GM19372 (cell line): ENCODE data around the gene TCP10L.
"Not testable (repeated sequence)": the region's sequence is repeated elsewhere in the genome, so short reads cannot be mapped to it uniquely, and the experiment has no call there.

Experiments used
- ATAC-seq: cut with Tn5 transposase; IDR thresholded peaks from one replicate; pipeline ENCODE4 v1.9.1; 2021; ENCODE audit warnings: mild to moderate bottlenecking, low read depth, moderate library complexity; ENCODE audit not compliant: unreplicated experiment

Gene TCP10L

DNA sequence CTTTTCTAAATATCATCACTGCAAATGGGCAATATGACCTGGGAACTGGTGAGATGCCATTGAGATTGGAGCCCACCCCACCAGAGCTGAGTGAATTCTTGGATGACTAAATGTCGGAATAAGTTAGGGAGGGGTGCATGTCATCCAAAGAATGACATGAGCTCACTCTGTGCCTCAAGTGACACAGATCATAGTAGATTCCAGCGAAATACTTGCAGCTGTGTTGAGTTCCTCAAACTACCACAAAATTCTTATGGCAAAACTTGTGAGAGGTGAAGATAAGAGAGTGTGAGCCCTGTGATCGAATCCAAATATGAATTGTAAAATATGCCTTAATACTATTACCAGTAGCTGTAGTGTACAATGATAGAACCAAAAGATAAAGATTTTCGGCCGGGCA, 2.3 kb upstream of the TCP10L start:
- no peak for ATAC-seq

DNA sequence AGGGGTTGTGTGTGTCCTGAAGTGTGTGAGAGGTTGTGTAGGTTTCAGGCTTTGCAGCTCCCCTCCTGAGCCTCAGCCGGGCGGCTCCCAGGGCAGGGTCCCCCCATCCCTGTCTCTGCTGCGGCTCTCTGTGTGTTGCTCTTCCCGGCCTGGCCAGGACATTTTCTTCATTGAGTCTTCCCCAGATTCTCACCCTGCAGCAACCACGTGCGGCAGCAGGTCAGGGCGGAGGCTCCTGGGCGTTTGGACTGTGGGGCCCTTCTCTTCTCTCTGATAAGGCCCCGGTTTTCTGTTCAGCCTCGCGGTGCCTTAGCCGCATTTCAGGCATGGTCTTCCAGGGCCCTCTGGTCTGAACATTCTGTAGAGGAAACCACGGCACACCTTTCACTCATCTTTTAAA, 1.8 kb upstream of the TCP10L start:
- no peak for ATAC-seq

GRCh38 chr21:32585970-32586369, 647 bp upstream of the TCP10L start:
- no peak for ATAC-seq

DNA sequence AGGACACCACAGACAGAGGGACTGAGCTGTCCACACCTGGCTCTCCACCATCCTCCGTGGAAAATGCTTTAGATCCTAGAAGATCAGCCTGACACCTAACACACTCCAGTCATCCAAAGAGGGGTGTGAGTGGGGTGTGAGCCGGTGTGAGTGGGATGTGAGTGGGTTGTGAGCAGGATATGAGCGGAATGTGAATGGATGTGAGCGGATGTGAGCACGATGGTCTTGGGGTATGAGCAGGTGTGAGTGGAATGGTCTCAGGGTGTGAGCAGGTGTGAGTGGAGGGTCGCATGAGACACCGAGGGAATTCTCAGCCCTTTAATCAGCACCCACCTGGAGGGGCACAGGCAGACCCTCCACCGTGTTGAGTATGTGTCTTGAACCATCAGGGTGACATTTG, 851 bp downstream of the TCP10L start:
- no peak for ATAC-seq

- ATAC-seq = no peak
These were observed 3.6 kb downstream of the TCP10L start for GRCh38 chr21:32581732-32582131.

DNA sequence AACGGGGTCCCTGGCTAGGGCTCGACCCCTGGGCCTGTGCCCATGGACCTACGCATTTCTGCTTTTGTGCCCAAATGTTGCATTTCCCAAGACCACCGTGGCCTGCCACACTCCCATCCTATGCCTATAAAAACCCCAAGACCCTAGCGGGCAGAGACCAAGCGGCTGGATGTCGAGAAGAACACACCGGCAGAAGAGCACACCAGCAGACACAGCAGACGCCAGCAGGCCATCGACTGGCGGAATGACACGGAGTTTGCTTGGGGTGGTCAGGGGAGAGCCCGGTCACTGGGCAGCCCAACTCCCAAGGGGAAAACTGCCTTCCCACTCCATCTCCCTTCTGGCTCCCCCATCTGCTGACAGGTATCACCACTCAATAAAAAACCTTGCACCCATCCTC, 4.4 kb downstream of the TCP10L start:
- no peak for ATAC-seq

DNA sequence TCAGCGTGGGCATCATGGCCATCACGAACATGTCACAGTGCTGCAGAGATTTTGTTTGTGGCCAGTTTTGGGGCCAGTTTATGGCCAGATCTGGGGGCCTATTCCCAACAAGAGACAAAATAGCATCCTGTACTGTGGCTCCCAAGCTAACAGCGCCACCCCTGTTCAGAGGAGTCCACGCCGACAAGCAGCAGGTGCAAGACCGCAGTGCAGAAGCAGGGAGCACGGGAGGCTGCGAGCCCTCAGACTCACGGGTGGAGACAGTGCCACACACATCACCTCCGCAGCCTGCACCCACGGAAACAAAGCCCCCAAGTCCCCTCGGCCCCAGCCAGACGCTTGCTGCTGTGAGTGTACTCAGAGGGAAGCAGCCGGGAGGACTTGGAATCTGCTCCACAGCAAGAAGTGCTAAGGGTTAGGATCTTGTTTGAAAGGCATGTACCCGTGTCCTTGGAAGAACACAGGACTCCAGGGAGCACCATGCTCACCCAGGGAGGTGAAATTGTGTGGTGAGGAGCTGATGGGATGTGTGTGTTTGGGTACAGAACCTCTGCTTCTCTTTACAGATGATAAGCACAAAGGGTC, 7.1 kb downstream of the TCP10L start:
- ATAC-seq = no peak

DNA sequence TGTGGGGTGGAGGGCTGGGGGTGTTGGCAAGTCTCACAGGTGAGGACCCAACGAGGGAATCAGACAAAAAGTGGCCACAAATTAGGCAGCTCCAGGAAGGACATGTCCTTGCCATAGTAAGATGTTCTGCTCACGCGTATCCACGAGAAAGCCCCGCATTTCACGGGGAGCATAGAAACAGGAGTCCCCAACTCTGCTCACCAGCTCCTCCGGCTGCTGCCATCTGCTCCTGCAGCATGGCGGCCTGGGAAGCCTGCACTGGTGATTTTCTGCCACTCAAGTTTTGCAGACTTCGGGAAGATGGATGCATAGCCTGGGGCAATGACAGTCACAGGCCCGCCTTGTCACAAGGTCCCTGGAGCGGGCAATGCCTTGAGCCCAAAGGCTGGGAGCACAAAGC, 9.3 kb downstream of the TCP10L start:
- ATAC-seq = no peak

GRCh38 chr21:32574946-32575925, 10.1 kb downstream of the TCP10L start:
- ATAC-seq = no peak

- ATAC-seq = no peak
These were observed 12.5 kb downstream of the TCP10L start for GRCh38 chr21:32572574-32573420.

DNA sequence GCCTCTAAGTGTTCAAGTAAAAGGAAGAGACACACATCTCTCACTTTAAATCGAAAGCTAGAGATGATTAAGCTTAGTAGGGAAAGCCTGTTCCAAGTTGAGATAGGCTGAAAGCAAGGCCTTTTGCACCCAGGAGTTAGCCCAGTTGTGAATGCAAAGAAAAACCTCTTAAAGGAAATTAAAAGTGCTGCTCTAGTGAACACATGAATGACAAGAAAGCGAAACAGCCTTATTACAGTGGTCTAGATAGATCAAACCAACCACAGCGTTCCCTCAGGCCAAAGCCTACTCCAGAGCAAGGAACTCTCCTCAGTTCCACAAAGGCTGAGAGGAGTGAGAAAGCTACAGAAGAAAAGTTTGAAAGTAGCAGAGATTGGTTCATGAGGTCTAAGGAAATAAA, 14.9 kb downstream of the TCP10L start:
- ATAC-seq = no peak

DNA sequence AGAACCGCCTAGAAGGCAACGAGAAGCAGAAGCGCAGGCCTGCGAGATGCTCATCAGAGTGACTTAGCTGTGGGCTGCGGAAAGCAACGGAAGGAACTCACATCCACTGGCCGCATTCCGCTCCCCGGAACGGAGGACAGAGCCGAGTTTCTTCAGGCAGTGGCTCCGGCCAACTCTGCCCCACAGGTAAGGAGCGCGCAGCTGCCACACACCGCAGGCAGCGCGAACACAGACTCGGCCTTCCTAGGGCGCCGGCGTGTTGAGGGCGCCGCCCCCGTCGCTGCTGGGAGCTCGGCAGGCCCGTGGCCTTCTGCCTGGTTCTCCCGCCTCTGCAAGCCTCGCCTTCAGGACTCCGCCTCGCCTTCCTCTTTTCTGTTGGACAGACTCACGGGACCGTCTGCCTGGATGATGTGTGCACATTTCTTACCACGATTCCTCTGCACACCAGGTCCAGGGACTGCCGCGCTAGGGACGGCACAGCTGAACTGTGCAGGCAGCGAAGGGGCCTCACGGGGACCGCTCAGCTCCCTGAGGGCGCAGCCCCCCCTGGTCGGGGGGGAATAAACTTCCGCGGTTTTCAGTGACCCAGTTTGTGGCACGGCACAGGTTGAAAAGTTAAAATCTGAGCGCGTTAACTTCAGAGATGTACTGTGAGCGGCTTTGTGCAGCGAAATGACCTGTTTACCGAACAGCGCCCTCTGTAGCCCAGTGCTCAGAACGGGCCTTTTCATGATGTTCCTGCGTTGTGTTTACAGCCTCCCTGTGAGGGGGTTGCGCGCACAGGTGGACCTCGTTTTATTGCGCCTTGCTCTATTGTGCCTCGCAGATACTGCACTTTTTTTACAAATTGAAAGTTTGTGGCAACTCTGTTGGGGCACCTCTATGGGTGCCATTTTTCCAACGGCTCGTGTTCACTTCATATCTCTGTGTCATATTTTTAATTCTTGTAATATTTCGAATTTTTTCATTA, 15.8 kb downstream of the TCP10L start:
- ATAC-seq = peak; percentile 88

DNA sequence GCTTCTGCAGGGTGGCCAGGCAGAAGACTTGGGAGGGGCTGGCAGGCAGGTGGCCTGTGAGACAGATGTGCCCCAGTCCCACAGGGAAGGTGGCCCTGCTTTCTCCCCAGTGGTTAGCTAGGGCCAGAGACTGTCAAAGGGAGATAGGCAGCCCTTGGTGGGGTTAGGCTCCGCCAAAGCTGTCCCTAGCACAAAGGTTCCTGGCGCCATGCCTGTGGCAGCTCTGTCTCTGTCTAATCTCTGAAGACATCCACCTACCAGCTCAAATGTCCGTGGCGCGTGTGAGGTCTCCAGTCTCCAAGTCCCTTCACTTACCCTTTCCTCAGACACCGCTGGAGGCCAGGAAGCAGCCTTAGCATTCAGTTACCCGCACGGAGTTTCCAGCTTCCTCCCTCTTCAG, 17.7 kb downstream of the TCP10L start:
- ATAC-seq = no peak

DNA sequence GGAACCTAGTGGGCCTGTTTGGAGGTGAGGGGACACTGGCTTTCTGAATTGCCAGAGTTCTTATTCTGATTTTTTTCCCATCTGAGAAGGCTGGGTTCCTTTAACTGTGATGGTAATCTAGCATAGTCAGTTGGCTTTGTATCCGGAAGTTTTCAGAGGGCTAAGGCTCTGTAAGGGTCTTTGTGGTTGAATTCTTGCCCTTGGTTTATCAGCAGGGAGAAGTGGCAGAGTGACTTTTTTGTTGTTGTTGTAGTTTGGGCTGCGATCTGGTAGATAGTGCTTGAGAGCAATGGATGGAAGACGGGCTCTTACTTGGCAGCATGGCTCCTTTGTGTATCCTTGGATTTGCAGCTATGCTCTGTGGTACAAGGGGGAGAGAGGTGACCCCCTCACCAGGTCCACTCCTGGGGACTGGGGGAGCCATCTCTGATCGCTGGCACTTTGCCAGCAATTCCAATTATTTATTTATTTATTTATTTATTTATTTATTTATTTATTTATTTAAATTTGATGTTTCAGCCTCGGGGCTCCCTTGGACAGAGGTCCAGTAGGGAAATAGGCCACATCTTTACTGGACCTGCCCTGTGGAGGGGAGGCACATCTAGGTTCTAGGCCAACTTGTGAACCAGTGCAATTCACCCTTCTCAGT, 18.5 kb downstream of the TCP10L start:
- ATAC-seq = no peak

DNA sequence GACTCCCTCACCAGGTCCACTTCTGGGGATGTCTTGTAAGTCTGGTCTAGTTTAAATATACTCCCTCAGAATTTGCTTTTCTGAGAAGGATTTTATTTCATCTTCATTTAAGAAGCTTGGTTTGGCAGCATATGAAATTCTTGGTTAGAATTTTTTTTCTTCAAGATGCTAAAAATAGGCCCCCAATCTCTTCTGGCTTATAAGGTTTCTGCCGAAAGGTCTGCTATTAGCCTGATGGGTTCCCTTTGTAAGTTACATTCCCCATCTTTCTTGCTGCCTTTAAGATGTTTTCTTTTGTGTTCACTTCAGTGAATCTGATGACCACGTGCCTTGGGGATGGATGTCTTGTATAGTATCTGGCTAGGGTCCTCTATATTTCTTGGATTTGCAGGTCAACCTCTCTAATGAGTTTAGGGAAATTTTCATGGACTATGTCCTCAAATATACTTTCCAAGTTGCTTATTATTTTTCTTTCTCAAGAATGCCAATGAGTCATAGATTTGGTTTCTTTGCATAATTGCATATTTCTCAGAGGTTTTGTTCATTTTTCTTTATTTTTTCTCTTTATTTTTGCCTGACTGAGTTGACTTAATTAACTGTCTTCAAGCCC, 19.4 kb downstream of the TCP10L start:
- ATAC-seq = no peak

- no peak for ATAC-seq
These were observed 22.4 kb downstream of the TCP10L start for GRCh38 chr21:32562915-32563314.

- no peak for ATAC-seq
These were observed 22.9 kb downstream of the TCP10L start for GRCh38 chr21:32562426-32562825.

GRCh38 chr21:32561476-32561875, 23.8 kb downstream of the TCP10L start:
- not testable (repeated sequence) for ATAC-seq

DNA sequence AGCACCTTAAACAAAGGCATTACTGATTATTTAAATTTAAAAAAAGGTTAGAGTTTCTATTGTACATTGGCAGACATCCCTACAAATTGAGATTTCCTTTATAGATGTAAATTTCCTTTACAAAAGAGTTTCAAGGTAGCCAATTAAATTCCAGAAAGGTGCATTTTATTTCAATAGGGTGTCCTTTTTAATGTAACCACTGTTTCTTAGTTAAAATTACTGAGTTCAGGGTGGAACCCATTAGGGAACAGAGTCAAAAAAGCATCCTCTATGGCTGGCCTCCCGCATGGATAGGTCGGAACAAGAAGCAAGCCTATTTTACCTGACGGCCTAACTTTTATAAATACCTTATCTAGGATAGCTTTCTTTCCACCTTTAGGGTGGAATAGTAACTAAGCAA, 24.4 kb downstream of the TCP10L start:
- no peak for ATAC-seq
